SU-DHL-6 (cell line): ENCODE measurements around the gene PPP1R3C.

Source experiments
- CTCF ChIP-seq: fragments of 200-600 bp; sonication (generic); IDR thresholded peaks from one replicate; pipeline ENCODE4 v1.5.1; 2017; ENCODE audit warnings: antibody characterized with exemption, mild to moderate bottlenecking, low read length, moderate library complexity; ENCODE audit not compliant: insufficient read depth, poor library complexity, severe bottlenecking
- EZH2phosphoT487 ChIP-seq: fragments of 200-600 bp; sonication (generic), shearing (Covaris generic); conservative IDR thresholded peaks from 2 replicates; pipeline ENCODE4 v1.6.1; 2018; ENCODE audit warnings: mild to moderate bottlenecking, antibody characterized with exemption, low read length, moderate library complexity, mixed read lengths

DNA sequence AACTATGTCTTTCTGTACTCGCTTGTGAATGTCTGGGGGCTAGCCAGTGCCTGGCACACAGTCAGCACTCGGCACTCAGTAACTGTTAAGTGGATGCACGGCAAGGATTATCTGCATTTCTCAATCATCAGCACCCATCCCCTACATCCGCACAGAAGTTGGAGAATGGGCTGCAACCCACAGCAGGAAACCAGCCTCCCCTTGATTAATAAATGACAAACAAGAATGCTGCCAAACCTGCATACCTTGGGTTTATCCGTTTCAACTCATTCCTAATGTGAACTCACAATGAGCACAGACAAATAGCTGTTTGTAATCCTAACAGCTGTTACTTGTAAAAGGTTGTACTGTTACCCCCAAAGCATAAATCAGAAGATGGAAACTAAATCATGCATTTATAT is 28.9 kb downstream of the PPP1R3C start:
- TF ChIP-seq EZH2phosphoT487: no peak
- no peak for TF ChIP-seq CTCF
